GM18867 (cell line): ENCODE results near the gene ARL6IP4.

Experiments
- ATAC-seq: cut with Tn5 transposase; IDR thresholded peaks from one replicate; pipeline ENCODE4 v1.9.1; 2021; ENCODE audit warnings: mild to moderate bottlenecking, moderate library complexity; ENCODE audit not compliant: unreplicated experiment

Gene ARL6IP4

DNA sequence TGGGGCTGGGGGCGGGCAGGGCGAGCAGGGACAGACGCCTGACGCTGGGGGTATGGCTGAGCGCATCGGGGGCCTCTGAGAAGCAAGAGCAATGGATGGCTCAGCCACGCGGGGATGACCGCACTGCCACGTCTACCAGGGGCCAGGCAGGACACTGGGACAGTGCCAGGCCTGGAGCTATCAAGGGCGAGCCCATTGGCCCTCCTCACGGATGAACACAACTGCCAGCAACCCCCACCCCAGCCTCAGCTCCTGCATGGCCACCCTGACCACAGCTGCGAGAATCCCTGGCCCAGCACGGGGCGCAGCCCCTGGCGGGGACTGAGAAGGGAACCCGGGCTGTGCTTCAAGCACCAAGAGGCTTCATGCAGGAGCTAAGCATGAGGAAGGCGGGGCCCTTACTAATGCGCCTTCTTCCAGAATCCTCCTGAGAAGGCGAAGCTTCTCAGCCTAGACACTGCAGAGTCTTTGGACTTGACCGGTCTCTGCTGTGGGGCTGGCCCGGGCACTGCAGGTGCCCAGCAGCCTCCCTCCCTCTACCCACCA lies 9.5 kb downstream of the ARL6IP4 start:
- no peak for ATAC-seq

DNA sequence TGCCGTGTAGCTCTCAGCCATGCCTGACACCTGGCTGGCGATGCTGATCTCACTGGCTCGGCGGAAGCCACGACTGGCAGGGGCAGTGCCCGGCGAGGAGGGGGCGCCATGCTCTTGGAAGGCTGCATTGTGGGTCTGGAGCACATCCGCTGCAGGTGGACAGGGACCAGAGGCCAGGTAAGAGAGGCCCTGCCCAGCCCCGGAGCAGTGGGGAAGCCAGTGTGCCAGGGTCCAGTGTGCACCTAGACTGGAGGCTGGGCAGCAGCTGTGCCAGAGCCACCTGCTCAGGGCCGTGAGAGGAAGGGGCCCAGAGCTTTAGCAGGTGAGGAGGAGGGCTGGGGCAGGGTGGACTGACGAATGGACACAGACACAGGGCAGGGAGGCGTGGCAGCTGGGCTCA lies 10.1 kb downstream of the ARL6IP4 start:
- ATAC-seq = no peak

DNA sequence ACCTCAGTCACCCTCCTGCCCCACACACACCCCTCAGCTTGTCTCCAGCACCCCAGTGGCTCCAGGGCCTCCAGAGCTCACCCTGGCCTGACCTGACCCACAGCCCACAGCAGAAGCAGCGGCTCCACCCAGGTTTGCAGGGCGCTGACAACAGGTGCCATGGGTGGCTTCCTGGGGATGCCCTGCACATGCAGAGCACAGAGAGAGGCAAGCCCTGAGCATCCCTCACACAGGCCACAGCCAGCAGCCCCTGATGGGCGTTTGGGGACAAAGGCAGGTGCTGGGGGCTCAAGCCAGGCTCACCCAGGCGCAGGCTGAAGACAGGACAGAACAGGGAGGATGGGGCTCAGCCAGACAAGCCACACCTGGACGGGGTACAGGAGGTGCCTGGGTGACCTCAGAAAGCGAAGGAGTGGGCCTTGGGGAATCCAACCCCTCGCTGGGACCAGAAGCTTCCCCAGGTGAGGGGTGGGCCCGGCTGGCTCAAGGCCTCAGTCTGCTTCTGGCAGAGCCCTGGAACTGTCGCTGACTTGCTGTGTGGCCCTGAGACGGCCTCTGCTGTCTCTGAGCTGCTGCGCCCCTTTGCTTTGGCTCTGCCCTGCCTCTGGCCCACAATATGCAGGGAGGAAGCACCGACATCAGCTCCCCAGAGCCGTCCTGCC lies 10.6 kb downstream of the ARL6IP4 start:
- no peak for ATAC-seq

DNA sequence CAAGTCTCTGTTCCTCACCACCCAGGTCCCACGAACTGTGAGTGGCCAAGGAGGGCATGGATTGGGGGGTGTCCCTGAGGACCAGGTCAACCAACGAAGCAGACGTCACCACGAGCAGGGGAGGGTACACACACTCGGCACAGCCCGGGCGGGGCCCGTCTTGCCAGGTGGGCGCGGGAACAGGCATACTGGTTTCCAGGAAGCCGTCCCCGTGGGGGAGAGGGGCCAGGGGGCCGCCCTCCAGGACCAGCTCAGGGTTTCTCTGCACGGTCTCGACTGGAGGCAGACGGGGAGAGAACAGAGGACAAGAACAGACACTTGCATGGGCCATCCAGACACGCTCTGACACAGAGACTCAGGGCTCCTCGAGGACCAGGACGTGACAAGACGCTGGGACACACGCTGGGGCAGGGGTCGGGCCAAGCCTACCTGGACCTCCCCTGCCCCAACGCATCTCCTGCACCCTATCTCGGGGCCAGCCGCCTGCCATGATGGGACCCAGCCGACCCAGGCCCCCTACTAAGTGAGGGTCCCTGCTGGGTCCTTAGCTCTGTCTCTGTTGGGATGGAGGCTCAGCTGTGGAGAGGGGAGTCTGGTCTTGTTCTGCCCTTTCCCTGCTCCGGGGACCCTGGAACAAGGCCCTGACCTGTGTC lies 11.3 kb downstream of the ARL6IP4 start:
- no peak for ATAC-seq

DNA sequence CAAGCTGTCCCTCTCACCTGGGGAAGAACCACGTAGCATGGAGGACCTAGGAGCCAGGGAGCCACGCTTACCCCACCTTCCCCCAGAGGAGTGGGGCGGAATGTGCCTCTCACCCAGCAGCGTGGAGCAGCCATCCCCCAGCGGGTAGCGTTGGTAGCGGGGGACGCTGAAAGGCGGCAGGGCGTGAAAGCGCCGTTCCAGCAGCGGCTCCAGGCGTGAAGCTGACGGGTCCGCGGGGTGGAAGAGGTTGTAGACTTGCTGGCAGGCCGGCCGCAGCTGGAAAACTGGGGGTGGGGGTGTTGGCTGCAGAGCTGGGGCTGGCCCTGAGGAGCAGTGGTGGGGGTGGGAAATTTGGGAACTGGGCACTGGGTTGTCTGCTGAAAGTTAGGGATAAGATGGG lies 11.9 kb downstream of the ARL6IP4 start:
- no peak for ATAC-seq

DNA sequence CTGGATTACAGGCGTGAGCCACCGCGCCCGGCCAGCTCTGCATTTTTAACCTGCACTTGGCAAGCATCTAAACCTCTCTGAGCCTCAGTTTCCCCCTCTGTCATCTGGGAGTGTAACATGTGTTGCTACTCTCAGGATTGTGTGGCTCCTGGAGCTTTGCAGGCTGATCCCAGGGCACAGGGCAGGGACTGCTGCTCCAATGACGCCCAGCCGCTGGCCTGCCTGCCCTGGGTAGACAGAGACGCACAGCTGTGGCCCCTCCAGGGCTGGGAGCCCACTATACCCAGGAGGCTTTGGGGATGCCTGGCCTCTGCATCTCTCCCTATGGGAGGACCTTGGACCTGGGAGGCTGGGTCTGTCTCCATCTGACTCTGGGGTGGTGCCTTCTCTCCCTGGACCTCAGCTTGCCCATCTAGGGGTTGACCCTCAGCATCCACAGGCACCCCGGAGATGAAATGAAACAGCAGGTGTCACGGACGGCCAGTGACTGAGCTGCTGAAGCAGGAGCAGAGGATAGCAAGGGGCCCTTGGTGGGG lies 13.7 kb downstream of the ARL6IP4 start:
- ATAC-seq = no peak

DNA sequence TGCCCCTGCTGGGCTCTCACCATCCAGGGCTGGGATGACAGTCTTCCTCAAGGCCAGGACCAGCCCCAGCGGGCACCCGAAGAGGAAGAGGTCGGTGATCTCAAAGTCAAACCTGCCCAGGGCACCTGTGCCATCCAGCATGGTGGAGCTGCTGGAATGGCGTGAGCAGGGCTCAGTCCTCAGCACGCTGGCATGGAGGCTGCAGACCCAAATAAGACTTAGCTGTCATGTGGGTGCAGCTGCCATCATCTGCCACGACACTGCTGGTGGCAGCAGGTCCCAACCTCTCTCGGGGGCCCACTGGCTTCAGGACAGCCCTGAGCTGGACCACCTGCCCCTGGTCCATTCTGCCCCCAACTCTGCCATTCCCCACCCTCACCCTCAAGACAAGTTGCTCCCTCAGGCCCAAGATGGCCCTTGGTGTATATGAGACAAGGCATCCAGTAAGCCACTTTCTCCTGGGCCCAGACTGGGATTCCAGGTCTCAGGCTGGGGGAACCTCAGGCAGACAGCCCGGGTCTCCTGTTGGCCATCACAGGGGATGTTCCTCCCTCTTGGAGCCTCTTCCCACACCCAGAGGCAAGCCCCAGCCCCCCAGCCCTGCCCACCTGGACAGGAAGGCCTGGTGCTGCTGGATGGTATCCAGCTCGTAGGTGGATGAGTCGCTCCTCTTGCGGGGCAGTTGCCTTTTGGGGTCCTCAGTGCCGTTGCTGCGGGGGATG lies 14.5 kb downstream of the ARL6IP4 start:
- ATAC-seq = no peak

DNA sequence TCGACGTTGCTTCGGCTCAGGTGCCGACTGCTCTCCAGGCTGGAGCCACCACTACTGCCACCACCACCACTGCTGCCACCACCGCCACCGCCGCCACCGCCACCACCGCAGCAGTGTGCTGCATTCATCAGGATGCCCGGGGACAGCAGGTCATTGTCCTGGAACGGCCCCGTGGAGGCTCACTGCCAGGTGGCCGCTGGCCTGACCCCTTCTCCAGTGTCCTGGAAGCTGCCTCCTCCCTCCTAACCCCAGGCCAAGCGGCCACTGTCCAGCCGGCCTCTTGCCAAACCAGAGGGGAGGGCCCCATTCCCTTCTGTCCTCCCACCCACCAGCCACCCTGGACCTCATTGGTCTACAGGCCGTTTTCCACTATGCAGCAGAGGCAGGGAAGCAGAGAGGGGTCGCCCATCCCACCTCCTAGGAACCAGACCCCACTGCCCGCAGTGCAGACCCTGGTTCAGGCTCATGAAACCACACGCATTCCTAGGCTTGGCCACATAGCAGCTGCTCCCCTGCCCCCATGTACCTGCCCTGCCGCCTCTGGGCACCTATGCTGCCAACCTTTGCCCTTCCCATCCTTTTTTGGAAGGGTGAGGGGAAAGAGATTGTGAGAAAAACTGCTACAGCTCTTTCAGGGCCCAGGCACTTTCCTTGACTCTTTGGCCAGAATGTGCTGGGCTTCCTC lies 15.2 kb downstream of the ARL6IP4 start:
- ATAC-seq = no peak

DNA sequence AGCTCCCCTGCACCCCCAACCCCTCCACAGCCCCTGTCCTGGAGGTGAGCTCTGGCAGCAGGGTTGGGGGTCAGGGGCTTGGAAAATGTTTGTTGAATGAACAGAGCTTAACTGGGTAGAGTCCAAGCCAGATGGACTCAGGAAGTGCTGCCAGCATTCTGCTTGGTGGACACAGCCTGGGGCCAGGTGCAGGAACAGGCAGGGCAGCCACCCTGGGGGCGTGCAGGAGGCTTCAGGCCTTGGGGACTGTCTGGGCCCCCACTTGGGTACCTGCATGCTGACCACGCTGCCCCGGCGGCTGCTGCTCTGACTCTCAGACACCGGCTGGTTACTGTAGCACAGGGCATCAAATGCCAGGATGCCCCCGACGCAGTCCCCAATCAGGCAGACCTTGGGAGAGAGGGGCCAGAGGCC lies 15.7 kb downstream of the ARL6IP4 start:
- no peak for ATAC-seq

DNA sequence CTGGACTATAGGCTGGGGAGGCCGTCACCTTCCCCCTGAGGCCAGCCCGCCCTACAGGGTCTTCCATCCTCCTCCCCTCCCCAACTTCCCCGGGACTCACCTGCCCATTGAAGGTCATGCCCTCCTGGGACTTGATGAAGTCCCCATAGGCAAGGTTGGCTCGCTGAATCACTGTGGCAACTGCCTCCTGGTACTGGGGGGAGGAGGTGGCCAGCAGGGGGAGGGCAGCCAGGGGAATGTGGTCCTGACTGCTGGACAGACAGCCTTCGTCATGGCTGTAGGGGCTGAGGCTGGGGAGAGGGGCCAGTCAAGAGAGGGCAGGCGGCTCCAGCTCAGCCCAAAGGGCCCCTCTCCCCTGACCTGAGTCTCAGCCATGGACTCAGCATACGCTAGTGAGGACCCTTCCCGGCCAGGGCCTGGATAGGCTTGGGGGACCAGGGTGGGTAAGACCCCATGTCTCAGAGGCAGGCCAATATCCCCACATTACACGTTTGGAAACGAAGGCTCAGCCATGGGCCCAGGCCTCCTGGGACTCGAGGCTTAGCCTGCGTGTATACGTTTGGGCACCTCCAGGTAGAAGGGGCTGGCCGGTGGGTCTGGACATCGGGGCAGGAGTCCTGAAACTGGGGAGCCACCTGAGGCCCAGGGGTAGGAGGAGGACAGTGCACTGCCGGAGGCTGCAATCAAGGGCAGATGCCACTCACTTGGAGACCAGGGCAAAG lies 16.3 kb downstream of the ARL6IP4 start:
- ATAC-seq = no peak

DNA sequence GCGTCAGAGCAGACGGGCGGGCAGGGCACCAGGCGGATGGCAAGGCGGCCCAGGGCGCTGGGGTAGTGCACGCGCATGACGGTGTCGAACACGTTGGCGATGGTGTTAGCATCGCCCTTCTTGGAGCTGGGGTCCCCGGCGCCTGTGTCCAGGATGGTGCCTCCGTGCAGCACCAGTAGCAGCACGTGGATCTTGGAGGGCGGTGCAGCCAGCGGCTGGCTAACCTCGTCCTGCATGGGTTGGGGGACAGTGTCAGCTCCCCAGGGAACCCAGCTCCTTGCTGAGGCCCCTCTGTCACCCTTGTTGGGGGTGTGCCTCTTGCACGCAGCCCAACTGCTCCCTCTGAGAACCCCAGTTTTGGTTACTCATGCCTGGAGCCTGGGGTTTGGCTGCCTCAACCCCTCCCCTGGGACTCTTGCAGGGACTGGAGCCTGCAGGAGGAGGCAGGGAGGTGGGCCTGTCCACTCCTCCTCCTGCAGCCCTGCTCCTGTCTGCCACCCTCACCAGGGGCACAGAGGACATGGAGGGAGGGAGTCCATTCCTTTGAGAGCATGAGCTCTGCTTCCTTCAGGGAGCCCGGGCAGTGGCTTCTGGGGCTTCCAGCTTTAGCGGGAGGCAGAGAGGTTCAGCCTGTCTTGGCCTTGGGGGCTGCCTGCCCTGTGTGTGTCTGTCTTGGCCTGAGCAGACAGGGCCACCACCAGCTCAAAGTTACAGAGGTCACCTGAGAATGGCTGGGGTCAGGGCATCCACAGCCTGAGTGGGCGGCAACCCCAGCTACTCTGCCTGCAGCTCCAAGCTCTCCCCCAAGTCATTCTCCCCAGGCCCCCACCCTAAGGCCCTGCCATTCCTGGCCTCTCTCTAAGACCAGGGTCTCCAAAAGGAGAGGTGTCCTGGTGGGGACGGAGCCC lies 17.1 kb downstream of the ARL6IP4 start:
- ATAC-seq = no peak

DNA sequence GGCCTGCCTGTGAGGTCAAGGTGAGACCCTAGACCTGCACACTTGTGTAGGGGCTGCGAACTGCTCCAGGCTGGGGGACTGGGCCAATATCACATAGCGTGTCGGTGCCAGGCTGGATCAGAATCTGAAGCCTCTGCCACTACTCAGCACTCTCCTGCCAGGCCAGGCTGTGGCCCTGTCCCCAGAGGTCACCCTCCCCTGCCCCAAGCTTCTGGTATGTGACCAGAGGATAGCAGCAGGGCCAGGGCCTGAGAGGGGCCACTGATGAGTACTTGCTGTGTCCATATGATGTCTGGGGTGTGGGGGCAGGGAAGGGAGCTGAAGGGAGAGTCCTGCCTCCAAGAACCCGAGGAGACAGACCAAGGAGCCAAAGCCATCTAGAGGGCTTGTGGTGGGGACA lies 17.8 kb downstream of the ARL6IP4 start:
- no peak for ATAC-seq

DNA sequence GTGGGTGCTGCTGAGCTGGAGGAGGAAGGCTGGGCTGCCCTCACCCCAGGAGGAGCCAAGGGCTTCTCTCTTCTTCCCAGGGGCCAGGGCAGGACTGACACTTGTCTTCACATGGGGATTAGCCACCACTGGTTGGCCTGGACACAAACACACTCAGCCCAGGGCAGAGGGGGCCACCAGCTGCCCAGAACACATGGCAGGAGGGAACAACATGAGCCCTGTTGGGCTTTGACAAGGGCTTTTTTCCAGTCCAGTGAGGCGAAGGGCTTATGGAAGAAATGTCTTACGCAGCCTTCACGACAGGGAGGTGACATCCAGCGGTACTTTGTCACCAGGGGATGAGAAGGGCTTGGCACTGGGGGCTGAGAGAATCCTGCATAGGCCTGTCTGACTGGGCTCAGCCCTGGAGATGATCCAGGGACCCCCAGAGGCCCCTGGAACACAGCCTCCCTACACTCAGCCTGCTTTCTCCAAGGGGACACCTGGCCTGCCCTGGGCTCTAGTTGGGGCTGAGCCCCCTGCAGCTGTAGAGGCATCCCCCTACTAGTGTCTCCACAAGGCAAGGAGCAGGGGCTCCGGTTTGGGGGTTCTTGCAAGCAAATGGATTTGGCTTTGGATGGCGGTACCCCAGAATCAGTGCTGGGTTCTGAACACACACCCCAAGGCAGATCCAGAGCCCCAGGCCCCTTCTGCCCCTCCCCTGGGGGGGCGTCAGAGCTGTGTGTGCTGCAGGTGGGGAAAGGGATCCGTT lies 18.9 kb downstream of the ARL6IP4 start:
- no peak for ATAC-seq

DNA sequence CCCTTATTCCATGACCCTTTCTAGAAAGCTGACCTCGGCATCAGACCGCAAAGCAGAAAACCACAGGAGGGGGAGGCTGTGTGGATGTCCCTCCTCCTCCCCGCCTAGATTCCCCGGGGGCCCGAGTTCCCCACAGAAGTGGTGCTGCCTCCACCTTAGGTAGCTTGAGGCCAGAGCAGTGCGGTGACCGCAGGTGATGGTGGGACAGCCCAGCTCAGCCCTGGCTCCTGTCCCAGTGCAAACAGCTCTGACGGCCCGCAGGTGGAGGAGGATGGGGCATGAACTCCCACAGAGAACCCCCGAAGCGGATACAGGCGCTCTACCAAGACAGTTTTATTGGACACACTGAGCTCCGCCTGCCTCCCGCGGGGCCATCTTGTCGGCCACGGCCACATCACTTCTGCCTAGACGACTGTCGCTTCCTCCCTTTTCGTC lies 19.5 kb downstream of the ARL6IP4 start:
- no peak for ATAC-seq

DNA sequence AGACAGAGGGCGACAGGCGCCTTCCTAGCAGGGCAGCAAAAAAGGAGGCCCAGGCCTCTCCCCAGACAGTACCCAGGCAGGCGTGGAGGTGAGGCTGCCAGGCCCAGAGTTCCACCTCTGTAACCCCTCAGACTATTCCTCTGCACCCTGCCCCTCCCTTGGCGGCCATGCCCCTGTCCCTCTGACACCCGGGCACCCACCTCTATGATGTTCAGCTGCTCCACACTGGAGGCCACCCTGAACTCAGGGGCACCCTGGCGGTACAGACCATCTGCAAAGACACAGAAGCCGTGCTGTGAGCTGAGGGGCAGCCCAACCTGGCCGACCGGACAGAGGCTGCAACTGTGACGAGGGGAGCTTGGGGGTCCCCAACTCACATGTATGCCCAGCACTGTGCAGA lies 20.1 kb downstream of the ARL6IP4 start:
- ATAC-seq = no peak

DNA sequence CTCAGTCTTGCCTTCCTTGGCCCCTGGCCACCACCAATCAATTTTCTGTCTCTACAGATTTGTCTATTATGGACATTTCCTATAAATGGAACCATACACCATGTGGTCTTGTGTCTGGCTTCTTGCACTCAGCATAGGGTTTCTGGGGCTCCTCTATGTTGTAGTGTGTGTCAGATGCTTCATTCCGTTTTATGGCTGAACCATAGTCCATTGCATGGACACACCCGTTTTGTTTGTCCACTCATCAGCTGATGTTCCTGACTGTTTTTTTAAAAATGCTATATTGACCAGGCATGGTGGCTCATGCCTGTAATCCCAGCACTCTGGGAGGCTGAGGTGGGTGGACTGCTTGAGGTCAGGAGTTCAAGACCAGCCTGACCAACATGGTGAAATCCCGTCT lies 21.0 kb downstream of the ARL6IP4 start:
- no peak for ATAC-seq

DNA sequence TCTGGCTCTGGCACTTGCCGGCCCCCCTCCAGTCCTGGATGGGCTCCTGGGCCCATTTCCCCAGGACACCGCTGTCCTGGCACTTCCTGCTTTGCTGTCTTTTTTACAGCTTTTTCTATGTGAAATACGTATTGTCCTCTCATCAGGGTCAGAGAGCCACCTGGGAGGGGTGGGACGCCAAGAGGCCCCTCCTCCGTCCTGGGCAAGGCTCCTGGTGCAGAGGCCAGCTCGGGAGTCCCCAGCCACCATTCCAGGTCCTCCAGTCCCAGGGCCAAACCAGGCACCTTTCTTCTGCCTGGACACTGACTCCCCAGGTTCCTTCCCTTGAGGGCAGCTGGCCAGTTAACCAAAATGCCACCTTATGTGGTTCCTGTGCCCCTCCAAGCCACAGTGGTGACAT lies 22.8 kb downstream of the ARL6IP4 start:
- no peak for ATAC-seq

DNA sequence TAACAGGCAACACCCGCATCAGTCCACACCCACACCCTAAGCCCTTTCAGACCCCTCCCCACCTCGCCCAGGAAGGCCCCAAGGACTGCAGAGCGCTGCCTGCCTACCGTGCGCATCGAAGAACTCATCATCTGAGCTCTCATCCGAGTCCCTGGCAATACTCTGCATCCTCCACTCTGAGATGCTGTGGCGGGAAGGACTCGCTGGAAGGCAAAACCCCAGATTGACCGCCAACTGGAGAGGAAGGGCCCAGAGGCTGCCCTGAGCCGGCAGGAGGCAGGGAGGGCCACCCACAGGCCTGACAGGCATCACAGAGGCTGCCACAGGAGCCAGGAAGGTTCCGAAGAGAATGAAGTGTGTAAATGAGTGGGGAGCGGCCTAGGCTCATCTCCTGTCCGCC lies 23.8 kb downstream of the ARL6IP4 start:
- no peak for ATAC-seq
